GM13976 (cell line): ENCODE data around the gene PLEKHH3.
A peak's percentile ranks its signal among the peaks of the same experiment; 100 is the strongest.

Experiments used
- DNase-seq: peaks from one replicate; pipeline ENCODE4 v3.0.0; 2012; ENCODE audit warnings: low spot score
- in situ Hi-C: fragments of 300-500 bp; cut with MboI; formaldehyde crosslinking; loops from one replicate; pipeline ENCODE4 v1.12.0; 2022; ENCODE audit warnings: low sequenced_read_pairs, mixed read lengths, inconsistent platforms; ENCODE audit not compliant: unreplicated experiment
- TF ChIP-seq, protein P1 (sequence below): IDR thresholded peaks from 2 replicates; pipeline ENCODE4 v1.5.1; 2012; ENCODE audit warnings: borderline replicate concordance, mild to moderate bottlenecking; ENCODE audit not compliant: insufficient read depth; ENCODE audit errors: extremely low read depth, missing control alignments, control extremely low read depth

PLEKHH3 gene

DNA sequence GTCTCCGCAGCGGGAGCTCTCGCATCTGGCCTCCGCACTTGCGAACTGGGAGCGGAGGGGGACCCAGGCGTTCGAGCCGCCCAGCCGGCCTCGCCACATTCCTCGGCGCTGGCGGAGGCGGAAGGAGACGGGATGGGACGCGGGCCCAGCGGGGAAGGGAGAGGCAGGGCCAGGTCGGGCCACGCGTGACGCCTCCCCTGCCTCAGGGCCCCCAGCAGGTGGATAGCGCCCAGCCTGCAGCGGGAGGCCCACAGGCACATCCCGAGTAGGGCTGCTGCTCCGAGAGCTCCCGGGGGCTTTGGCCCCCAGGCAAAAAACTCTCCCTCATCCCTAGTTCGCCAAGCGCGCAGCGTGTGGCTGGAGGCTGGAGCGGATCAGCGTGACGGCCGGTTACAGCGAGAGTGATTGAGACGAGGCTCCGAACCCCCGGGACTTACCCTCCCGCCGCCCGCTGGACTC lies 800 bp downstream of the PLEKHH3 start:
- in situ Hi-C loops = no loop called here
- DNase-seq = no peak
- TF ChIP-seq, protein P1, sequence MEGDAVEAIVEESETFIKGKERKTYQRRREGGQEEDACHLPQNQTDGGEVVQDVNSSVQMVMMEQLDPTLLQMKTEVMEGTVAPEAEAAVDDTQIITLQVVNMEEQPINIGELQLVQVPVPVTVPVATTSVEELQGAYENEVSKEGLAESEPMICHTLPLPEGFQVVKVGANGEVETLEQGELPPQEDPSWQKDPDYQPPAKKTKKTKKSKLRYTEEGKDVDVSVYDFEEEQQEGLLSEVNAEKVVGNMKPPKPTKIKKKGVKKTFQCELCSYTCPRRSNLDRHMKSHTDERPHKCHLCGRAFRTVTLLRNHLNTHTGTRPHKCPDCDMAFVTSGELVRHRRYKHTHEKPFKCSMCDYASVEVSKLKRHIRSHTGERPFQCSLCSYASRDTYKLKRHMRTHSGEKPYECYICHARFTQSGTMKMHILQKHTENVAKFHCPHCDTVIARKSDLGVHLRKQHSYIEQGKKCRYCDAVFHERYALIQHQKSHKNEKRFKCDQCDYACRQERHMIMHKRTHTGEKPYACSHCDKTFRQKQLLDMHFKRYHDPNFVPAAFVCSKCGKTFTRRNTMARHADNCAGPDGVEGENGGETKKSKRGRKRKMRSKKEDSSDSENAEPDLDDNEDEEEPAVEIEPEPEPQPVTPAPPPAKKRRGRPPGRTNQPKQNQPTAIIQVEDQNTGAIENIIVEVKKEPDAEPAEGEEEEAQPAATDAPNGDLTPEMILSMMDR = no peak

DNA sequence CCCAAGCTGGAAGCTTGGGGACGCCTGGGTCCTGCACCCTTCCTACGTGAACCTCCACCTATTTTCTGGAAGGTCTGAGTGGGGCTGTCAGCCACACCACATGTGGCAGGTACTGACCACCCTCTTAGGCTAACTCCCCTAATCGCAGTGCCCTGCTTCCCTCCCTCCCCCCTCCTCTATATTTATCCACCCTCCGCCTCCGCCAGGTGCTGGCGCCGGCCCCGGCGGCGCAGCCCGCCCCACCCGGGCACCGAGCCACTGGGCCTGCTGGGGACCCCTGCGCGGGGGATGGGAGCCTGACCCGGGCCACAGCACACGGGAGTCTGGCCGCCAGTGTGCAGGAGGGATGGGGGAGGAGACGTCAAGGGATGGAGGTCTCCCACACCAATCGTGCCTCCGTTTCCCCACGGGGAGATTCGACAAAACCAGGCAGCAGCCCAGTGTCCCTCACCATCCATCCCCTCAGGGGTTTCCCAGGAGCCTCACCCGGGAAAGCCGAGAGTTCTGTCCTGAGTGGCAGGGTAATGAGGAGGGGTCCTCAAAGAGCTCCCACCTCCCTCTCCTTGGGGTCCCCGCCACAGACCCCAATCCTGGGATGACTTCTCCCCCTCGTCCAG lies 1.3 kb downstream of the PLEKHH3 start:
- TF ChIP-seq, protein P1 = no peak
- in situ Hi-C loops = no loop called here
- DNase-seq = no peak

DNA sequence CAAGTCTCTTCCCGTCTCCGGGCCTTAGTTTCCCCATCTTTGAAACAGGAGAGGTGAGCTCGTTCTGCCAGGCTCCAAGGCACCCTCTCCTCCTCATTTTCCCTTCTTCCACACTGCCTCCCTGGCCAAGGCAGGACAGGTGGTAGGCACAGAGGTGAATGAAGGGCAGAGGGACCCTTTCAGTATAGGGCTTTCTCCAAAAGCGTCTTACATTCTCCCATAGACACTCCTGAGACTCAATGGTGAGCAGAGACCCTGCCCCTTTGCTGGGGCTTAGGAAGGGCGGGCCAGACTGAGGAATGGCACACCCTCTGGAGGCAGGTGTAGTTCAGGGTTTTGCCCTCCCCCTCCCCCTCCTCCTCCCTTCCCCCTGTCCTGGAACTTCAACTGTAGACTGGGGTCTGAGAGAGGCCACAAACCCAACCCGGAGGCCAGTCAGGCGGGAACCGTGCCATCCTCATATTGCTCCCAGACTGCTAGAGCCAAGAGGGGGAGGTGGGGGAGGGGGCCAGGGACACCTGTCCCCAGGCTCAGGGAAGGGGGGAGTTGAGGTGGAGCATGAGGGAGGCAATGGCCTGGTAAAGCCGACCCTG lies 1.9 kb downstream of the PLEKHH3 start:
- in situ Hi-C loops = no loop called here
- TF ChIP-seq, protein P1 = no peak
- no peak for DNase-seq

DNA sequence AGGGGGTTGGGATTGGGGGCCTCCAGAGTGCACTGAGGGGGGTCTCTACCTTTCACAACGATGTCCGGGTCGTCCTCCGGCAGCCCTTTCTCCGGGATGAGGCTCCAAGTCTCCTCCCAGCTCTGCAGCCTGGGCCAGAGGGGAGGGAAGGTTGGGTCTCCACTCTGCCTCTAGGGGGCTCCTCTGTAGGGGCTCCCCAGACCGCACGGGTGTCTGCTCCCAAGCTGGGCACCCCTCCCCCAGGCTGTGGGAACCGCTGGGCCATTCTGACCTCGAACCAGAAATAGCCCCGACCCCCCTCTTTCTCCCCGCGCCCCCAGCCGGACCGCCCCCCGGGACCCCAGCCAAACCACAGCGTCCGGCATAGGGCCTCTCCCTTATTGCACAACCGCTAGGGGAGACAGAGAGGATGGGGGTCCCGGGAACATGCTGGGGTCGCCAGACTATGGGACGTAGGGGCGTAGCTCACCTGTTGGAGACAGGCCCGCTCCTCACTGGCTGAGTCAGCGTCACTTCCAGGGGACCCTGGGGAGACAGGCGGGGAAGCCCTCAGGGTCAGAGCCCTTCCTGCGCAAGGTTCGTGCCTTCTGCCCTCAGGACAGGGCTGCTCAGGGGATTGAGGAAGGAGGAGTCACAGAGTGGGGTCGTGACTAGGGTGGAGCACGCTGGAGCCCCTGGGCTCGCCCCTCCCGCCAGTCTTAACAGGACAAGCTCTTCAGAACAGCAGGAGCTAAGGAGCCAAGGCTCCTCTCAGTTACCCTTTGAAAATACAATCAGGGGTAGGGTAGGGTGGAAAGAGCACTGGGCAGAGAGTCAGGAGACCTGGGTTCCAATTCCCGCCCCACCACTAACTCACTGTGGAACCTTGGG lies 2.7 kb downstream of the PLEKHH3 start:
- TF ChIP-seq, protein P1 = peak; percentile 72
- peak; percentile 84 for DNase-seq
- in situ Hi-C loops = no loop called here

DNA sequence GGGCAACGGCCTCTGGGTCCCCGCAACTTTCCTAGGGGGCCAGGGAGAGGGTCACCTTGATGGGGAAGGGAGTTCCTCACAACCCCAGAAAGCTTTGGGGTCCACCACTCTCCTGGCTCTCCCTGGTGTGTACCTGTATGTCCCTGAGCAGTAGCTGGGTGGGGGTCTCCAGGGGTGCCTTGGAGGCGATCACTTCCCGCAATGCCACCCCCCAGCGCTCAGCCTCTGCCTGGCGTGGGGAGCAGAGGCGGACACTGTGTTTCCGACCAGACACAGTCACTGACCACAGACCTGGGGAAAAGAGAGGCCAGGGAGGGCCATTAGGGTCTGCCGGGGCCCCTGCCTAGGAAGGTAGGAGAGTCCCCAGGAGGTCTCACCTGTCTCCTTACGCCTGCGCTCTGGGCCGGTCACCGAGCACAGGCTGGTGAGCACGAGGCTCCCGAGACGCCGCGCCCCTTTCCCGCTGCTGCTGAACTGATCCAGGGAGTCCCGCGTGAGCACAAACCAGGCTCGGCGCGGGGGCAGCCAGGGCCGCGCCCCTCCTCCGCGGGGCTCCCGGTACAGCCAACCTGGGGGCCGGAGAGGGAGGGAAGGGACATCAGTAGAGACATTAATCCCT lies 3.4 kb downstream of the PLEKHH3 start:
- DNase-seq = no peak
- TF ChIP-seq, protein P1 = no peak
- in situ Hi-C loops = no loop called here

- TF ChIP-seq, protein P1 = no peak
- no peak for DNase-seq
- in situ Hi-C loops = no loop called here
These were observed 4.8 kb downstream of the PLEKHH3 start for GRCh38 chr17:42672038-42672437.
